Globus pallidus (tissue), 1 donor: ENCODE measurements around the gene CLEC12A.

Experiments
- DNase-seq: peaks from one replicate; pipeline ENCODE4 v3.0.0-alpha.2; 2015; ENCODE audit warnings: low spot score

The CLEC12A gene

GRCh38 chr12:10033783-10034545, 62.8 kb downstream of the CLEC12A start:
- DNase-seq: no peak
